ENCODE results near the gene METTL21C. TPM values are rescaled to one million over a fixed set of nuclear protein-coding genes. Genes with fewer than 3 reads are reported as not detected.

METTL21C gene
- total RNA-seq, 2 donors from 2014 or later = not detected

GRCh38 chr13:102700088-102701031 is 5.5 kb upstream of the METTL21C start:
- no peak for DNase-seq

GRCh38 chr13:102699504-102699903 is 4.7 kb upstream of the METTL21C start:
- ATAC-seq (no peak), DNase-seq (no peak)
- intact Hi-C loops (cut with DNase I, micrococcal nuclease) = no loop called here

More at GRCh38 chr13:102700088-102701031, 5.5 kb upstream of the METTL21C start:
- ATAC-seq = no peak
- intact Hi-C loops (cut with DNase I, micrococcal nuclease) = no loop called here

- ATAC-seq (no peak), DNase-seq (no peak)
- intact Hi-C loops (cut with DNase I, micrococcal nuclease) = no loop called here
These were observed 3.8 kb upstream of the METTL21C start for GRCh38 chr13:102698649-102698980.

GRCh38 chr13:102697929-102698648 is 3.2 kb upstream of the METTL21C start:
- DNase-seq (no peak), ATAC-seq (no peak)
- intact Hi-C loops (cut with DNase I, micrococcal nuclease) = no loop called here

GRCh38 chr13:102697264-102697663 is 2.4 kb upstream of the METTL21C start:
- DNase-seq = no peak
- no peak for ATAC-seq
- intact Hi-C loops (cut with DNase I, micrococcal nuclease) = no loop called here

- ATAC-seq = no peak
- intact Hi-C loops (cut with DNase I, micrococcal nuclease) = no loop called here
- DNase-seq = no peak
These were observed 1.6 kb upstream of the METTL21C start for GRCh38 chr13:102696465-102696864.

- DNase-seq (no peak), ATAC-seq (no peak)
- intact Hi-C loops (cut with DNase I, micrococcal nuclease) = no loop called here
These were observed 1.1 kb downstream of the METTL21C start for GRCh38 chr13:102693776-102694175.

- ATAC-seq (no peak), DNase-seq (no peak)
- intact Hi-C loops (cut with DNase I, micrococcal nuclease) = no loop called here
These were observed 1.6 kb downstream of the METTL21C start for GRCh38 chr13:102693250-102693649.

GRCh38 chr13:102692491-102692826 is 2.4 kb downstream of the METTL21C start:
- intact Hi-C loops (cut with DNase I, micrococcal nuclease) = no loop called here
- ATAC-seq = no peak

GRCh38 chr13:102690883-102691282 is 4.0 kb downstream of the METTL21C start:
- no peak for DNase-seq
- intact Hi-C loops (cut with DNase I, micrococcal nuclease) = no loop called here
- ATAC-seq = no peak

More at GRCh38 chr13:102692491-102692826, 2.4 kb downstream of the METTL21C start:
- DNase-seq = no peak

GRCh38 chr13:102688306-102688973 is 6.4 kb downstream of the METTL21C start:
- intact Hi-C loops (cut with DNase I, micrococcal nuclease) = no loop called here
- DNase-seq (no peak), ATAC-seq (no peak)

- intact Hi-C loops (cut with DNase I, micrococcal nuclease) = no loop called here
- DNase-seq (no peak), ATAC-seq (no peak)
These were observed 7.3 kb downstream of the METTL21C start for GRCh38 chr13:102687520-102687919.

GRCh38 chr13:102686024-102686423 is 8.8 kb downstream of the METTL21C start:
- DNase-seq (no peak), ATAC-seq (no peak)
- intact Hi-C loops (cut with DNase I, micrococcal nuclease) = no loop called here

GRCh38 chr13:102683637-102684036 is 11.2 kb downstream of the METTL21C start:
- DNase-seq (no peak), ATAC-seq (no peak)
- intact Hi-C loops (cut with DNase I, micrococcal nuclease) = no loop called here

GRCh38 chr13:102682727-102683126 is 12.1 kb downstream of the METTL21C start:
- intact Hi-C loops (cut with DNase I, micrococcal nuclease) = no loop called here
- DNase-seq (no peak), ATAC-seq (no peak)

GRCh38 chr13:102682211-102682610 is 12.6 kb downstream of the METTL21C start:
- DNase-seq (no peak), ATAC-seq (no peak)
- intact Hi-C loops (cut with DNase I, micrococcal nuclease) = no loop called here

GRCh38 chr13:102680842-102681740 is 13.8 kb downstream of the METTL21C start:
- DNase-seq = no peak
- no peak for ATAC-seq
- intact Hi-C loops (cut with DNase I, micrococcal nuclease) = no loop called here

GRCh38 chr13:102680133-102680717 is 14.6 kb downstream of the METTL21C start:
- ATAC-seq (no peak), DNase-seq (no peak)
- intact Hi-C loops (cut with DNase I, micrococcal nuclease) = no loop called here
